HFF-Myc (cell line): ENCODE measurements around the gene ALKBH3.

ENCODE experiments used
- DNase-seq: peaks from one replicate; pipeline ENCODE4 v3.0.0-alpha.2; 2011; ENCODE audit warnings: low read depth; ENCODE audit errors: extremely low read depth
- H3K4me3 ChIP-seq: replicated peaks from 2 replicates; pipeline ENCODE4 v1.5.1; 2011; ENCODE audit warnings: low read depth, mild to moderate bottlenecking, control low read depth, low read length
- TF ChIP-seq, protein P1 (sequence below): IDR thresholded peaks from 2 replicates; pipeline ENCODE4 v1.5.1; 2012; ENCODE audit warnings: mild to moderate bottlenecking, low read depth, low read length, control low read depth; ENCODE audit errors: missing control alignments

Gene ALKBH3

DNA sequence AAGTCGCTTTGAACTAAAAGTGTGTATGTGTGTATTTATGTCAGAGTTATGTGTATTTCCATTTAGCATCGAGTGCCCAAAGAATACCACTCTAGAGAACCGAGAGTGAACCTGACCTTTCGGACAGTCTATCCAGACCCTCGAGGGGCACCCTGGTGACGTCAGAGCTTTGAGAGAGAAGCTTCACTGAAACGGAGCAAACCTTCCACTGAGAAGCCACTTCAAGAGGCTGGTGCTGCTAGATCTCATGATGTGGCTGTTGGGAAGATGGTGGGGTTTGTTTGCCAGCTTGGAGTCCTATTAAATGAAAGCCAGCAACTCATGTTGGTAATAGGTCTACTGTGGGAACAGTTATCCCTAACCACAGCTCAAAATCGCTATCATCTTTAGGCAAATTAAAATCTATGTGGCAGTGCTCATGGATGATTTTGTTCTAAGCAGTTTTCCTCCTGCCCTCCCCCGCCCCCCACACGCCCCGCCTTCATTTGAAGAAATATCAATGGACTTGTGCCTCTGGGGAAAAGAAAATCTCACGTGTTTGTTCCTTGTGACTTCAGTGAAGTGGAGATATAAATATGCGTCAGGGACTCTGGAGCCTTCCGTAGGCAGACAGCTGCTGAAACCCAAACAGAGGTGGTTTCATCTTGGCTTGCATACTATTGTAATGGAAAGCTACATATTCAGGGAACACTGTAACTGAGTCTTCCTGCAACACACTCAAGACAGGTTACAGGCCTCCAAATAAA, 39.4 kb downstream of the ALKBH3 start:
- no peak for DNase-seq
- no peak overlapping the region for H3K4me3 ChIP-seq
- TF ChIP-seq, protein P1, sequence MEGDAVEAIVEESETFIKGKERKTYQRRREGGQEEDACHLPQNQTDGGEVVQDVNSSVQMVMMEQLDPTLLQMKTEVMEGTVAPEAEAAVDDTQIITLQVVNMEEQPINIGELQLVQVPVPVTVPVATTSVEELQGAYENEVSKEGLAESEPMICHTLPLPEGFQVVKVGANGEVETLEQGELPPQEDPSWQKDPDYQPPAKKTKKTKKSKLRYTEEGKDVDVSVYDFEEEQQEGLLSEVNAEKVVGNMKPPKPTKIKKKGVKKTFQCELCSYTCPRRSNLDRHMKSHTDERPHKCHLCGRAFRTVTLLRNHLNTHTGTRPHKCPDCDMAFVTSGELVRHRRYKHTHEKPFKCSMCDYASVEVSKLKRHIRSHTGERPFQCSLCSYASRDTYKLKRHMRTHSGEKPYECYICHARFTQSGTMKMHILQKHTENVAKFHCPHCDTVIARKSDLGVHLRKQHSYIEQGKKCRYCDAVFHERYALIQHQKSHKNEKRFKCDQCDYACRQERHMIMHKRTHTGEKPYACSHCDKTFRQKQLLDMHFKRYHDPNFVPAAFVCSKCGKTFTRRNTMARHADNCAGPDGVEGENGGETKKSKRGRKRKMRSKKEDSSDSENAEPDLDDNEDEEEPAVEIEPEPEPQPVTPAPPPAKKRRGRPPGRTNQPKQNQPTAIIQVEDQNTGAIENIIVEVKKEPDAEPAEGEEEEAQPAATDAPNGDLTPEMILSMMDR, result no peak

DNA sequence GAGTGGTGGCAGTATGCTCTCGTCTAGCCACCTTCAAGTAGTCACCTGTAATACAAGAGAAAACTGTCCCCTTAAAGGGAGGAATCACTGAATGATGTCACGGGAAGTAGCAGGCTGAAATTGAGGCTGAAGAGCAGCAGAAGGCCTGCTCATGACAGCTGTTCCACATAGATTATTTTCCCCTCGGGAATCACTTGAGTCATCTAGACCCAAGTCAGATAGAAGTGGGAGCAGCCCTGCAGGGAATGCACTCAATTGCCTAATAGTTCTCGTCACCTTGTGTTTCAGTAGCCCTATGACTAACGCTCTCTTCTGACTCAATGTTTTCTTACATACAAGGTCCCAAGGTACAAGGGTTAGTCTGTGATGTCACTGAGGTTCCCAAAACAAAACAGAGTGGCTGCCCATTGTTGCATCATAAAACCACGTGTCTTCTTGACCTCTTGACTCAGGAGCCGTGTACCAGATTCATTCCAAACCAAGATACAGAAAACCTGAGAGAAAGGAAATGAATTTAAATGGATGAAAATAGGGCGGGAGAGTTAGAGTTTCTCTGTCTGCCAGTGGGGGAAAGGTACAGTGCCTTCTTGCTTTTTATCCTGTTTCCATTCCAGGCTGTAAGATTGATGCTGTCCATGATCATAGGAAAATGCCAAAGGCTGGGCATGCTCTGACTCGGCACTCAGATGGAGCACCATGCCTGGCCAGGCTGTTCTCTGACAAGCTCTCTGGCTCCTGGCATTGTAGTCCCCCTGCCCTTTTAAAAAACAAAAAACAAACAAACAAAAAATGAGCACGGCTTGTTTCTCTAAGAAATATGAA, 40.2 kb downstream of the ALKBH3 start:
- TF ChIP-seq, protein P1, result no peak
- no peak overlapping the region for H3K4me3 ChIP-seq
- DNase-seq, result peak; percentile 89

DNA sequence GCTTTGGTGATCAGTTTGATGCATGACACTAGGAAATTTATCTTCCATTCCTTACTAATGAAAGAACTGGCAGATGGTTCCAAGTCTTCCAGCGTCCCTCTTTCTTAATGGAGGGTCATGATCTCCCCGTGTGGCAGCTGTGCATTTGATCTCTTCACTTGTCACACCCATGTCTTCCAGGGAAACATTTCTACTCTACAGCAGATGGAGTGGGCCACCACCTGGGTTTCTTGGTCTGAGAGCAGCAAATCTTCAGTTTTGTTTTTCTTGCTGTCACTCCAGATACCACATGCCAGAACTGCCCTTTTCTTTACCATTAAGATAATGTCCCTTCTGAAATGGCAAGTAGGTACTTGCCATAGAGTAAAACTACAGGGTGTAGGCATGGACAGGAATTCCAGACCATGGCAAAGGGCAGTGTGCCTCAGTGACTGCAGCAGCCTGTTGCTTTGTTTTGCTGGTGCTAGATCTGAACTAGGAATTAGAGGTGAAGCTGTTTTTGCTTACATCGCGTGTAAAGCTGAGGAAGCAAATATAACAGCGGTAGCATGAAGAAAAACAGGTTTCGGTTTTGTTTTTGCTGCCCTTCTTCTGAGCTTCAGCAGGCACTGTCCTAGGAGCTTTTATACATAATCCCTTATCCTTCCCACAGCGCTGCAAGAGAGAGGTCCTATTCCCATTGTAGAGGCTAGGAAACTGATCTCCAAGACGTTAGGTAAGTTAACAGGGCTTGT, 41.1 kb downstream of the ALKBH3 start:
- DNase-seq, result no peak
- no peak overlapping the region for H3K4me3 ChIP-seq
- TF ChIP-seq, protein P1, result no peak

DNA sequence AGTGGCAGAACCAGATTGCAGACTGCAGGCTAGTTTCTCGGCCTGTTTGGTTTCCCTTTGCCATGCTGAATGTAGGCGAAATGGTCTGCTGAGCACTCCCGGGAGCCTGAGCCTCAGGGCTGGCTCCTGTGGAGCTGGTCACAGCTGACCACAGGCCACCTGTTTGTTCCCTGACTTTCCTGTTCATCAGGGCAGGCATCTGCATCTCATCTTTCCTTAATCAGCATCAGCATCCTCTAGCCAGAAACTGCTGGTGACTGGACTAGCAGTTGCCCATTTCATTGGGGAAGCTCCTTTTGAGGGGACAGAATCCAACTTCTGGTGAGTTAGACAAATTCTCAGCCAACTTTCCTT, 41.6 kb downstream of the ALKBH3 start:
- no peak overlapping the region for H3K4me3 ChIP-seq
- no peak for DNase-seq
- TF ChIP-seq, protein P1, result no peak

DNA sequence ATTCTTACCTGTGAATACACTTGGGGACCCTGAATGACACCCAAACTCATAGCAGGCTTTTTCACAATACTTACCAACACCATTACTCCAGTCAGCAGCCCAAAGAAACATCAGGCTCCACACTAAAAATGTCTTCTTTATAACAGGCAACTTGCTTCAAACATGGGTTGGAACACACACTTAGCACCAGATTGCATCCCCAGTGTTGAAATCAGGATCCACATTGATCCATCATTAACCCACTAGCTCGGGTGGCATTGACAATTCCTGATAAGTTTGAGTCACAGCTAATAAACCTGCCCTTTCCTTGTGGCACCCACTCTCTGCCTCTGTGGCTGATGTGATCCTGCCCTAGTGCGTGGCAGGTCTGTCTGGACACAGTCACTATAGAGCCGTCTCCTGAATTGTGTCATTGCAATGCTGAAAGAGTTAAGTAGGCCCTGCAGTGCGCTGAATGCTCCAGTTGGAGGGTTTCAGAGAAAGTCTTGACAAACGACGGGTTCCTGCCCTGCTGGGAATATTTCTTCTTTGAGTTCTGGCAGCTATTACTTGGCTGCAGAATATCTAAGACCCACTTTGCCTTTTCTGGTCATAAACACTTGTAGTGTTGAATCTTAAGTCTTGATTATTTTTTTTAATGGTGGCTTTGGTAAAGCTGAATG, 42.2 kb downstream of the ALKBH3 start:
- no peak for DNase-seq
- H3K4me3 ChIP-seq, result no peak overlapping the region
- TF ChIP-seq, protein P1, result no peak

DNA sequence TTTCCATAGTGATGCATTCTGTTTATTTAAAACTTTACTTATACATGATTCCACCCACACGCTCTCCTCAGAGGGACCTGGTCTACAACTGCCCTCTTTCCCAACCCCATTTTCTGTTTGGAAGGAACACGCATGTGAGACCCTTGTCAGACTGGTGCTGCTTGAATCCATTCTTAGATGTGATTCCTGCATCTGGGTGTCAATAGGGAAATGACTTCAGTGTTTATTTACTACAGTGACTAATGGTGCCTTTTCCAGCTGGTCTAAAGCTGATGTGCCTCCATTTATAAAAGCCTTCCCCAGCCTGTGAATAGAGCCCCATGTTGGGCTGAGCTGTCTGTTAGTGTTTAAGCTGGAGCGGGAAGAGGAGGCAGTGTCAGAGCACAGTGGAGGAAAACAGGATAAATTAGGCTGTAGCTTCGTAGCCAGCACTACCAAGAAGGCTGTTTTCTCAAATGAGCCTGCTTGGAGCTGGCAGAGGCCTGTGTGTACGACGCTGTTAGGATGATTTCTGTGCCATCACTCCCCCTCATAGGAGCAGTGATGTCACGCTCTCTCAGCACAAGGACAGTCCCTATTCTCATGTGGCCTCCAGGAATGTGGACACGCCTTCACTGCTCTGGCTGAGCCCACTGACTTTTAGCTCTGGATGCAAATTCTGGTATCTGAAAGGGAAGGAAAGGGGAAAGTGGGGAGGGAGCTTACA, 42.9 kb downstream of the ALKBH3 start:
- no peak for DNase-seq
- TF ChIP-seq, protein P1, result no peak
- no peak overlapping the region for H3K4me3 ChIP-seq
